ENCODE measurements around the gene SMYD3. TPM values are rescaled to one million over a fixed set of nuclear protein-coding genes. Genes with fewer than 3 reads are reported as not detected.

The SMYD3 gene
- total RNA-seq, 1 donor from 2014 or later, result 22.3 TPM

- H3K4me3 ChIP-seq, result no peak overlapping the region
- no peaks in the 10 kb centered on the region for H3K36me3 ChIP-seq
- H3K4me1 ChIP-seq, result no peaks in the 10 kb centered on the region
- DNase-seq (ENCODE audit: extremely low spot score in 2 of 2), result no peak
- TF ChIP-seq POLR2AphosphoS5 (IDR thresholded peaks at IDR 0.05; ENCODE audit: insufficient read depth in 1 of 2, low read depth in 1 of 2) (no peak), POLR2A (IDR thresholded peaks at IDR 0.05) (no peak)
- TF ChIP-seq, protein P1, sequence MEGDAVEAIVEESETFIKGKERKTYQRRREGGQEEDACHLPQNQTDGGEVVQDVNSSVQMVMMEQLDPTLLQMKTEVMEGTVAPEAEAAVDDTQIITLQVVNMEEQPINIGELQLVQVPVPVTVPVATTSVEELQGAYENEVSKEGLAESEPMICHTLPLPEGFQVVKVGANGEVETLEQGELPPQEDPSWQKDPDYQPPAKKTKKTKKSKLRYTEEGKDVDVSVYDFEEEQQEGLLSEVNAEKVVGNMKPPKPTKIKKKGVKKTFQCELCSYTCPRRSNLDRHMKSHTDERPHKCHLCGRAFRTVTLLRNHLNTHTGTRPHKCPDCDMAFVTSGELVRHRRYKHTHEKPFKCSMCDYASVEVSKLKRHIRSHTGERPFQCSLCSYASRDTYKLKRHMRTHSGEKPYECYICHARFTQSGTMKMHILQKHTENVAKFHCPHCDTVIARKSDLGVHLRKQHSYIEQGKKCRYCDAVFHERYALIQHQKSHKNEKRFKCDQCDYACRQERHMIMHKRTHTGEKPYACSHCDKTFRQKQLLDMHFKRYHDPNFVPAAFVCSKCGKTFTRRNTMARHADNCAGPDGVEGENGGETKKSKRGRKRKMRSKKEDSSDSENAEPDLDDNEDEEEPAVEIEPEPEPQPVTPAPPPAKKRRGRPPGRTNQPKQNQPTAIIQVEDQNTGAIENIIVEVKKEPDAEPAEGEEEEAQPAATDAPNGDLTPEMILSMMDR (IDR thresholded peaks at IDR 0.05), result no peak
- H3K27ac ChIP-seq, result no peak overlapping the region
- intact Hi-C loops (cut with DNase I), result no loop called here
- H3K27me3 ChIP-seq, result no peaks in the 10 kb centered on the region
- no peaks in the 10 kb centered on the region for H3K9me3 ChIP-seq
Measured at GRCh38 chr1:246460406-246460805, 46.7 kb downstream of the SMYD3 start.

DNA sequence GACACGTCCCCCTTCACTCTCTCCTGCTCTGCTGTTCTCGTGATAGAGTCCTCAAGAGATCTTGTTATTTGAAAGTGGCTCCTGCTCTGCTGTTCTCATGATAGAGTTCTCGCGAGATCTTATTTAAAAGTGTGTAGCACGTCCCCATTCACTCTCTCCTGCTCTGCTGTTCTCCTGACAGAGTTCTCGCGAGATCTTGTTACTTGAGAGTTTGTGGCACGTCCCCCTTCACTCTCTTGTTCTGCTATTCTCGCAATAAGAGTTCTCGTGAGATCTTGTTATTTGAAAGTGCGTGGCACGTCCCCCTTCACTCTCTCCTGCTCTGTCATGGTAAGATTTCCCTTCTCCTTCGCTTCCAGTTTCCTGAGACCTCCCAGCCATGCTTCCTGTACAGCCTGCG, 47.9 kb downstream of the SMYD3 start:
- no peak overlapping the region for H3K4me3 ChIP-seq
- no peak for TF ChIP-seq POLR2AphosphoS5 (IDR thresholded peaks at IDR 0.05; ENCODE audit: insufficient read depth in 1 of 2, low read depth in 1 of 2)
- TF ChIP-seq, protein P1 (IDR thresholded peaks at IDR 0.05), result no peak
- no peak for TF ChIP-seq POLR2A (IDR thresholded peaks at IDR 0.05)
- intact Hi-C loops (cut with DNase I), result no loop called here
- H3K27me3 ChIP-seq, result no peaks in the 10 kb centered on the region
- H3K4me1 ChIP-seq, result no peaks in the 10 kb centered on the region
- no peaks in the 10 kb centered on the region for H3K9me3 ChIP-seq
- no peak overlapping the region for H3K27ac ChIP-seq
- H3K36me3 ChIP-seq, result no peaks in the 10 kb centered on the region
- no peak for DNase-seq (ENCODE audit: extremely low spot score in 2 of 2)

DNA sequence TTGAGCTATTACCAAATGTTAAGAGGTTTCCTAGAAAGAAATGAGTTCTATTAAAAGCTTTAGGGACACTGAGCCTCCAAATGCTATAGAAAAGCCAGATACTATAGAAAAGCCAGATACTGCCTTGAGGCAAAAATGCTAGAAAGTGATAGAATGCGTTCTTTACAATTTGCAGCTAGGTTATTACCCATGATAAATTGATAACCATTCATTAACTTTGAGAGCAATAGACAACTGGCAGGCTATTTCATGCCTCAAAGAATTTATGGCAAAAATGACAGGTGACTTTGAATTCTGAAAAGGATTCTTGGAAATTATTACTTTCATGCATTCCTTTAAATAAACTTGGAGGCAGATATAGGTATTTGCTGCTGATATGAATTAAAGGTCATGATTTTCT, 51.6 kb downstream of the SMYD3 start:
- intact Hi-C loops (cut with DNase I), result no loop called here
- TF ChIP-seq POLR2A (IDR thresholded peaks at IDR 0.05) (no peak), POLR2AphosphoS5 (IDR thresholded peaks at IDR 0.05; ENCODE audit: insufficient read depth in 1 of 2, low read depth in 1 of 2) (no peak)
- TF ChIP-seq, protein P1 (IDR thresholded peaks at IDR 0.05), result no peak
- H3K36me3 ChIP-seq, result no peaks in the 10 kb centered on the region
- no peak overlapping the region for H3K4me3 ChIP-seq
- no peaks in the 10 kb centered on the region for H3K9me3 ChIP-seq
- DNase-seq (ENCODE audit: extremely low spot score in 2 of 2), result no peak
- no peaks in the 10 kb centered on the region for H3K4me1 ChIP-seq
- H3K27me3 ChIP-seq, result no peaks in the 10 kb centered on the region
- H3K27ac ChIP-seq, result no peak overlapping the region

DNA sequence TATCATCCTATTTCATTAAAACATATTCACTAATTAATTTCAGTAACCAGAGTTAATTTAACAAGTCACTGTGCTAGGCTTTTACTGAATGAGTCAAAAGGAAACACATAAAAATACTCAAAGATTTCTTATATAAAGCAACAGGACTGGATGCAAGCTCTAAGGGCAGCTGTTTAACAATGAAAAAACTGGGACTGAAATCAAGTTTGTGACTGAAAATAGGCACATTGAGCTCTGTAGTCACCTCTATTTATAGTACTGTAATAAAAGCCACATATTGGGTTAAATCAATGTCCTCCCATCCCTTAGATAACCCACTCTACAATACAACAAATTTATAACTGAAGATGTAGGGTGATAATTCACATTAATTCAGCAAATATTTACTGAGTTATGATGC, 52.4 kb downstream of the SMYD3 start:
- Histone ChIP-seq H3K27me3 (no peaks in the 10 kb centered on the region), H3K9me3 (no peaks in the 10 kb centered on the region), H3K36me3 (no peaks in the 10 kb centered on the region), H3K4me1 (no peaks in the 10 kb centered on the region), H3K4me3 (no peak overlapping the region), H3K27ac (no peak overlapping the region)
- DNase-seq (ENCODE audit: extremely low spot score in 2 of 2), result no peak
- TF ChIP-seq, protein P1 (IDR thresholded peaks at IDR 0.05), result no peak
- TF ChIP-seq POLR2AphosphoS5 (IDR thresholded peaks at IDR 0.05; ENCODE audit: insufficient read depth in 1 of 2, low read depth in 1 of 2), result no peak
- intact Hi-C loops (cut with DNase I), result no loop called here

- Histone ChIP-seq H3K36me3 (no peaks in the 10 kb centered on the region), H3K27me3 (no peaks in the 10 kb centered on the region), H3K9me3 (no peaks in the 10 kb centered on the region), H3K27ac (no peak overlapping the region), H3K4me3 (no peak overlapping the region), H3K4me1 (no peaks in the 10 kb centered on the region)
- DNase-seq (ENCODE audit: extremely low spot score in 2 of 2), result no peak
- TF ChIP-seq POLR2AphosphoS5 (IDR thresholded peaks at IDR 0.05; ENCODE audit: insufficient read depth in 1 of 2, low read depth in 1 of 2), result no peak
- TF ChIP-seq, protein P1 (IDR thresholded peaks at IDR 0.05), result no peak
- intact Hi-C loops (cut with DNase I), result no loop called here
Measured at GRCh38 chr1:246450611-246451251, 56.3 kb downstream of the SMYD3 start.
